H9 (cell line): Measurements from ENCODE around the gene FCSK. TPM values are rescaled to one million over a fixed set of nuclear protein-coding genes. Genes with fewer than 3 reads are reported as not detected.

ENCODE experiments used
- DNase-seq: peaks from one replicate; pipeline ENCODE4 v3.0.0-alpha.2; 2017
- H2AFZ ChIP-seq: one replicate; pipeline ENCODE4 v1.6.1; 2013; ENCODE audit warnings: mild to moderate bottlenecking, low read length, control low read depth, moderate library complexity
- H2AK5ac ChIP-seq: 2 replicates; pipeline ENCODE4 v1.6.1; 2013; ENCODE audit warnings: low read length, control low read depth, mixed read lengths; ENCODE audit not compliant: insufficient read length
- H2BK120ac ChIP-seq: one replicate; pipeline ENCODE4 v1.6.1; 2013; ENCODE audit warnings: low read depth, mild to moderate bottlenecking, low read length, control low read depth, inconsistent platforms; ENCODE audit not compliant: poor library complexity, severe bottlenecking
- H2BK12ac ChIP-seq: 2 replicates; pipeline ENCODE4 v1.6.1; 2013; ENCODE audit warnings: low read length, control low read depth, mixed read lengths, low read depth; ENCODE audit not compliant: insufficient read length
- H2BK15ac ChIP-seq: 2 replicates; pipeline ENCODE4 v1.6.1; 2013; ENCODE audit warnings: low read depth, low read length, control low read depth
- H2BK20ac ChIP-seq: one replicate; pipeline ENCODE4 v1.6.1; 2013; ENCODE audit warnings: low read depth, mild to moderate bottlenecking, low read length, control low read depth, inconsistent platforms; ENCODE audit not compliant: poor library complexity, severe bottlenecking
- H2BK5ac ChIP-seq: 2 replicates; pipeline ENCODE4 v1.6.1; 2013; ENCODE audit warnings: low read length, control low read depth, mixed read lengths; ENCODE audit not compliant: insufficient read length
- H3K14ac ChIP-seq: 2 replicates; pipeline ENCODE4 v1.6.1; 2013; ENCODE audit warnings: low read length, control low read depth; ENCODE audit not compliant: insufficient read depth
- H3K18ac ChIP-seq: 2 replicates; pipeline ENCODE4 v1.6.1; 2013; ENCODE audit warnings: low read depth, mild to moderate bottlenecking, mixed read lengths, low read length, control low read depth; ENCODE audit not compliant: insufficient read length
- H3K23ac ChIP-seq: 2 replicates; pipeline ENCODE4 v1.6.1; 2013; ENCODE audit warnings: low read length, control low read depth, mixed read lengths, low read depth; ENCODE audit not compliant: insufficient read length
- H3K23me2 ChIP-seq: 2 replicates; pipeline ENCODE4 v1.6.1; 2013; ENCODE audit warnings: low read depth, mild to moderate bottlenecking, mixed read lengths, low read length, control low read depth; ENCODE audit not compliant: insufficient read length, poor library complexity, severe bottlenecking
- H3K27ac ChIP-seq: 2 replicates; pipeline ENCODE4 v1.5.1; 2013; ENCODE audit warnings: low read length, control low read depth, mixed read lengths, low read depth; ENCODE audit not compliant: insufficient read length
- H3K27me3 ChIP-seq: 2 replicates; pipeline ENCODE4 v1.6.1; 2013; ENCODE audit warnings: low read length, control low read depth, inconsistent platforms; ENCODE audit not compliant: insufficient read depth
- H3K4ac ChIP-seq: 2 replicates; pipeline ENCODE4 v1.6.1; 2013; ENCODE audit warnings: low read depth, mild to moderate bottlenecking, control low read depth, inconsistent platforms, low read length, moderate library complexity
- H3K4me1 ChIP-seq: 2 replicates; pipeline ENCODE4 v1.6.1; 2013; ENCODE audit warnings: low read length, control low read depth, inconsistent platforms; ENCODE audit not compliant: insufficient read depth
- H3K4me2 ChIP-seq: 2 replicates; pipeline ENCODE4 v1.6.1; 2013; ENCODE audit warnings: low read length, control low read depth, mixed read lengths; ENCODE audit not compliant: insufficient read length, insufficient read depth
- H3K56ac ChIP-seq: 2 replicates; pipeline ENCODE4 v1.6.1; 2013; ENCODE audit warnings: low read depth, mild to moderate bottlenecking, mixed read lengths, low read length, control low read depth; ENCODE audit not compliant: insufficient read length
- H3K79me1 ChIP-seq: 2 replicates; pipeline ENCODE4 v1.6.1; 2013; ENCODE audit warnings: low read depth, mild to moderate bottlenecking, moderate library complexity, low read length, control low read depth, inconsistent platforms; ENCODE audit not compliant: insufficient read depth, poor library complexity, severe bottlenecking
- H3K79me2 ChIP-seq: 2 replicates; pipeline ENCODE4 v1.6.1; 2013; ENCODE audit warnings: low read length, control low read depth, inconsistent platforms; ENCODE audit not compliant: insufficient read depth
- H3K9ac ChIP-seq: 2 replicates; pipeline ENCODE4 v1.6.1; 2013; ENCODE audit warnings: low read length, control low read depth, mixed read lengths; ENCODE audit not compliant: insufficient read length; ENCODE audit errors: extremely low read depth
- H3K9me3 ChIP-seq: one replicate; pipeline ENCODE4 v1.6.1; 2013; ENCODE audit warnings: low read depth, low read length, inconsistent platforms; ENCODE audit not compliant: control insufficient read depth
- H3T11ph ChIP-seq: one replicate; pipeline ENCODE4 v1.6.1; 2013; ENCODE audit warnings: mild to moderate bottlenecking, low read length, control low read depth, inconsistent platforms
- H4K20me1 ChIP-seq: one replicate; pipeline ENCODE4 v1.6.1; 2013; ENCODE audit not compliant: control insufficient read depth, insufficient read length, insufficient read depth
- H4K5ac ChIP-seq: 2 replicates; pipeline ENCODE4 v1.6.1; 2013; ENCODE audit warnings: low read depth, mild to moderate bottlenecking, mixed read lengths, low read length, control low read depth; ENCODE audit not compliant: insufficient read length
- H4K8ac ChIP-seq: replicated peaks from 2 replicates; pipeline ENCODE4 v1.6.1; 2013; ENCODE audit warnings: low read length, control low read depth, mixed read lengths, low read depth; ENCODE audit not compliant: insufficient read length
- H4K91ac ChIP-seq: 2 replicates; pipeline ENCODE4 v1.6.1; 2013; ENCODE audit warnings: low read depth, mild to moderate bottlenecking, moderate library complexity, mixed read lengths, low read length, control low read depth; ENCODE audit not compliant: insufficient read length
- H3K27ac Mint-ChIP-seq, 3 experiments: 2 replicates in 2 of 3; 3 replicates in 1 of 3; pipeline ENCODE4 v1.8.0; 2020 to 2021; ENCODE audit warnings: mixed read lengths in 3 of 3, mild to moderate bottlenecking in 1 of 3, moderate library complexity in 1 of 3
- H3K27me3 Mint-ChIP-seq: 2 replicates; pipeline ENCODE4 v1.8.0; 2021; ENCODE audit warnings: low read depth, mild to moderate bottlenecking, moderate library complexity, mixed read lengths
- H3K36me3 Mint-ChIP-seq, 3 experiments: 2 replicates in 2 of 3; 3 replicates in 1 of 3; pipeline ENCODE4 v1.8.0; 2020 to 2021; ENCODE audit warnings: low read depth in 3 of 3, mixed read lengths in 3 of 3; ENCODE audit not compliant: insufficient read depth in 1 of 3
- H3K4me1 Mint-ChIP-seq, 2 experiments: 2 replicates each; pipeline ENCODE4 v1.8.0; 2020; ENCODE audit warnings: mixed read lengths in 2 of 2
- H3K4me3 Mint-ChIP-seq, 2 experiments: 2 replicates in 1 of 2; 3 replicates in 1 of 2; pipeline ENCODE4 v1.8.0; 2020 to 2021; ENCODE audit warnings: mild to moderate bottlenecking in 2 of 2, mixed read lengths in 2 of 2, moderate library complexity in 1 of 2
- H3K9me3 Mint-ChIP-seq, 2 experiments: 2 replicates in 1 of 2; 3 replicates in 1 of 2; pipeline ENCODE4 v1.8.0; 2020; ENCODE audit warnings: mild to moderate bottlenecking in 2 of 2, mixed read lengths in 2 of 2, moderate library complexity in 1 of 2
- WGBS: extraction: QIAGEN DNeasy Blood & Tissue Kit; methylation state at CpG from one replicate; pipeline ENCODE4 v1.1.7; 2013; ENCODE audit warnings: missing lambda C conversion rate, low lambda C conversion rate, mixed read lengths; ENCODE audit not compliant: insufficient read length; ENCODE audit errors: extremely low coverage; 5-methylcytosine and 5-hydroxymethylcytosine counted together
- total RNA-seq: library from RNA; stranded (reverse); gene quantifications from 2 replicates; pipeline ENCODE4 v1.2.1, GENCODE V29; 2021
- TF ChIP-seq, protein P1 (sequence below): fragments of 200-600 bp; sonication (generic); conservative IDR thresholded peaks from 3 replicates; pipeline ENCODE4 v1.8.0; 2021; ENCODE audit warnings: antibody characterized with exemption, mild to moderate bottlenecking

The FCSK gene
- total RNA-seq, 1 experiment from 2014 or later = 6.5 TPM

DNA sequence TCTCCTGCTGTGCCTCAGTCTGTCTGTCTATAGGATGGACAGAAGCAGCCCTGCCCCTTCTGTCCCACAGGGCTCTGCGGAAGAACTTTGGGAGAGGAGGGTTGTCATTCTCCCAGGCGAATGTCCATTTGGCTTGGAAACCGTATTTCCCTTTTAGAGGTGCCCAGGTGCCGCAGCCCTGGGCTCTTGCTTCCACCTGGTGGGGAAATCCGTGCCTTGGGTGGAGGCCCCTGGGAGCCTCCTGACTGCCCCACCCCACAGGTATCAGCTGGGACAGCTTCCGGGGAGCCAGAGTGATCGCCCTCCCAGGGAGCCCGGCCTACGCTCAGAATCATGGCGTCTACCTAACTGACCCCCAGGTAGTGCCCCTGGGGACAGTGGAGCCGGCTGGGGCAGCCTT is 12.7 kb downstream of the FCSK start:
- no peak overlapping the region for H2BK120ac ChIP-seq
- H3K79me2 ChIP-seq = no peaks in the 10 kb centered on the region
- no peak overlapping the region for H3K27ac ChIP-seq
- WGBS = no CpG with 5 or more reads among the region's 11 CpGs
- no peaks in the 10 kb centered on the region for H3K23me2 ChIP-seq
- H3K56ac ChIP-seq = no peak overlapping the region
- no peaks in the 10 kb centered on the region for H3K27me3 ChIP-seq
- TF ChIP-seq, protein P1, sequence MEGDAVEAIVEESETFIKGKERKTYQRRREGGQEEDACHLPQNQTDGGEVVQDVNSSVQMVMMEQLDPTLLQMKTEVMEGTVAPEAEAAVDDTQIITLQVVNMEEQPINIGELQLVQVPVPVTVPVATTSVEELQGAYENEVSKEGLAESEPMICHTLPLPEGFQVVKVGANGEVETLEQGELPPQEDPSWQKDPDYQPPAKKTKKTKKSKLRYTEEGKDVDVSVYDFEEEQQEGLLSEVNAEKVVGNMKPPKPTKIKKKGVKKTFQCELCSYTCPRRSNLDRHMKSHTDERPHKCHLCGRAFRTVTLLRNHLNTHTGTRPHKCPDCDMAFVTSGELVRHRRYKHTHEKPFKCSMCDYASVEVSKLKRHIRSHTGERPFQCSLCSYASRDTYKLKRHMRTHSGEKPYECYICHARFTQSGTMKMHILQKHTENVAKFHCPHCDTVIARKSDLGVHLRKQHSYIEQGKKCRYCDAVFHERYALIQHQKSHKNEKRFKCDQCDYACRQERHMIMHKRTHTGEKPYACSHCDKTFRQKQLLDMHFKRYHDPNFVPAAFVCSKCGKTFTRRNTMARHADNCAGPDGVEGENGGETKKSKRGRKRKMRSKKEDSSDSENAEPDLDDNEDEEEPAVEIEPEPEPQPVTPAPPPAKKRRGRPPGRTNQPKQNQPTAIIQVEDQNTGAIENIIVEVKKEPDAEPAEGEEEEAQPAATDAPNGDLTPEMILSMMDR = peak; percentile 46; the same call in 2 of the 3 replicates
- no peaks in the 10 kb centered on the region for H3K9me3 ChIP-seq
- H3K9ac ChIP-seq = no peak overlapping the region
- no peak overlapping the region for H2BK5ac ChIP-seq
- H4K91ac ChIP-seq = no peak overlapping the region
- H2AFZ ChIP-seq = no peak overlapping the region
- no peak overlapping the region for H3T11ph ChIP-seq
- H3K27ac Mint-ChIP-seq = no peak overlapping the region
- H4K20me1 ChIP-seq = peaks cover 3% of the 10 kb centered on the region
- no peaks in the 10 kb centered on the region for H3K9me3 Mint-ChIP-seq
- H3K36me3 Mint-ChIP-seq = no peaks in the 10 kb centered on the region
- H3K18ac ChIP-seq = no peak overlapping the region
- no peak overlapping the region for H4K5ac ChIP-seq
- H3K14ac ChIP-seq = no peak overlapping the region; the same call in 1 of the 2 replicates
- H3K27me3 Mint-ChIP-seq = no peaks in the 10 kb centered on the region
- H2BK15ac ChIP-seq = no peak overlapping the region
- H2BK20ac ChIP-seq = no peak overlapping the region
- no peak overlapping the region for H3K4me3 Mint-ChIP-seq
- H3K23ac ChIP-seq = no peak overlapping the region
- peaks cover 3 to 7% of the 10 kb centered on the region in 2 experiments; a peak in 3 of 4 replicates for H3K4me1 Mint-ChIP-seq
- H2AK5ac ChIP-seq = no peak overlapping the region
- no peak for DNase-seq
- no peaks in the 10 kb centered on the region for H3K4me1 ChIP-seq
- H4K8ac ChIP-seq = no peak overlapping the region
- H3K4ac ChIP-seq = no peak overlapping the region
- H3K4me2 ChIP-seq = no peak overlapping the region
- H3K79me1 ChIP-seq = no peaks in the 10 kb centered on the region
- no peak overlapping the region for H2BK12ac ChIP-seq
